GM21360 (cell line): ENCODE data around the gene GRM2.
"Not testable (repeated sequence)": the region's sequence is repeated elsewhere in the genome, so short reads cannot be mapped to it uniquely, and the experiment has no call there.

Source experiments
- ATAC-seq: cut with Tn5 transposase; IDR thresholded peaks from one replicate; pipeline ENCODE4 v1.9.1; 2021; ENCODE audit warnings: mild to moderate bottlenecking, moderate library complexity; ENCODE audit not compliant: unreplicated experiment

The GRM2 gene

GRCh38 chr3:51721062-51721745 lies 14.3 kb downstream of the GRM2 start:
- ATAC-seq: no peak

GRCh38 chr3:51722362-51722761 lies 15.5 kb downstream of the GRM2 start:
- ATAC-seq: no peak

GRCh38 chr3:51727500-51727899 lies 20.6 kb downstream of the GRM2 start:
- ATAC-seq: no peak

- ATAC-seq: no peak
These were observed 22.3 kb downstream of the GRM2 start for GRCh38 chr3:51729042-51729633.

- ATAC-seq: no peak
These were observed 27.1 kb downstream of the GRM2 start for GRCh38 chr3:51733859-51734571.

GRCh38 chr3:51734572-51734907 lies 27.7 kb downstream of the GRM2 start:
- no peak for ATAC-seq

GRCh38 chr3:51735039-51735438 lies 28.2 kb downstream of the GRM2 start:
- ATAC-seq: no peak

GRCh38 chr3:51735950-51736349 lies 29.1 kb downstream of the GRM2 start:
- no peak for ATAC-seq

GRCh38 chr3:51739110-51739509 lies 32.2 kb downstream of the GRM2 start:
- ATAC-seq: no peak

GRCh38 chr3:51742320-51742719 lies 35.5 kb downstream of the GRM2 start:
- ATAC-seq: not testable (repeated sequence)

- not testable (repeated sequence) for ATAC-seq
These were observed 36.1 kb downstream of the GRM2 start for GRCh38 chr3:51742978-51743377.

GRCh38 chr3:51747840-51748239 lies 41.0 kb downstream of the GRM2 start:
- ATAC-seq: no peak

- no peak for ATAC-seq
These were observed 41.5 kb downstream of the GRM2 start for GRCh38 chr3:51748327-51748726.

GRCh38 chr3:51750878-51751277 lies 44.0 kb downstream of the GRM2 start:
- no peak for ATAC-seq

GRCh38 chr3:51751287-51751686 lies 44.4 kb downstream of the GRM2 start:
- no peak for ATAC-seq

- ATAC-seq: not testable (repeated sequence)
These were observed 47.2 kb downstream of the GRM2 start for GRCh38 chr3:51753763-51754750.

- no peak for ATAC-seq
These were observed 52.3 kb downstream of the GRM2 start for GRCh38 chr3:51759203-51759602.
